ENCODE results near the gene TMED3. TPM values are rescaled to one million over a fixed set of nuclear protein-coding genes. Genes with fewer than 3 reads are reported as not detected.
A peak's percentile ranks its signal among the peaks of the same experiment; 100 is the strongest.

Gene TMED3
- 10 to 100 TPM; 37.2 to 38.9 TPM for total RNA-seq

GRCh38 chr15:79310985-79311900 is at the start of gene TMED3:
TMED3 (plus strand) TSS chr15:79311112; CDS start chr15:79311250, 138 bp downstream.
- H3K4me1 Mint-ChIP-seq (ENCODE audit: low read depth): peaks cover 27% of the 10 kb centered on the region
- ChIA-PET CTCF (interaction anchor here (0.5 to 2.7 kb wide), 9 partner anchors 9 to 285 kb away, joined by 3 to 9 read pairs (median 3); no protein-coding TSS in a partner anchor), POLR2A (interaction anchor here (0.6 to 0.7 kb wide), 2 partner anchors 10 to 833 kb away, joined by 4 read pairs; no protein-coding TSS in a partner anchor)
- H3K36me3 Mint-ChIP-seq (ENCODE audit: low read depth): peaks cover 36% of the 10 kb centered on the region
- ATAC-seq (peak; percentile 98), DNase-seq (peak; percentile 88)
- H3K27ac Mint-ChIP-seq: peak within 1 kb of the TSS; percentile 84
- peaks cover 28% of the 10 kb centered on the region for H3K27me3 Mint-ChIP-seq (ENCODE audit: low read depth)
- peak within 1 kb of the TSS; percentile 90 for H3K4me3 Mint-ChIP-seq
- H3K9me3 Mint-ChIP-seq (ENCODE audit: insufficient read depth): no peaks in the 10 kb centered on the region

- POLR2A ChIA-PET: no interaction called here
- Mint-ChIP-seq H3K4me1 (ENCODE audit: low read depth) (no peaks in the 10 kb centered on the region), H3K27me3 (ENCODE audit: low read depth) (peaks cover 7% of the 10 kb centered on the region), H3K4me3 (no peak overlapping the region), H3K36me3 (ENCODE audit: low read depth) (no peaks in the 10 kb centered on the region), H3K9me3 (ENCODE audit: insufficient read depth) (no peaks in the 10 kb centered on the region), H3K27ac (no peak overlapping the region)
- CTCF ChIA-PET: no interaction called here
- ATAC-seq (no peak), DNase-seq (no peak)
These were observed 49.1 kb upstream of the TMED3 start for GRCh38 chr15:79261836-79262235.

GRCh38 chr15:79265167-79265566 is 45.7 kb upstream of the TMED3 start:
- ChIA-PET POLR2A (no interaction called here), CTCF (no interaction called here)
- H3K4me3 Mint-ChIP-seq: no peak overlapping the region
- H3K27ac Mint-ChIP-seq: no peak overlapping the region
- no peaks in the 10 kb centered on the region for H3K36me3 Mint-ChIP-seq (ENCODE audit: low read depth)
- ATAC-seq (no peak), DNase-seq (no peak)
- H3K9me3 Mint-ChIP-seq (ENCODE audit: insufficient read depth): no peaks in the 10 kb centered on the region
- H3K4me1 Mint-ChIP-seq (ENCODE audit: low read depth): no peaks in the 10 kb centered on the region
- peaks cover 9% of the 10 kb centered on the region for H3K27me3 Mint-ChIP-seq (ENCODE audit: low read depth)

- H3K27ac Mint-ChIP-seq: no peak overlapping the region
- no peak overlapping the region for H3K4me3 Mint-ChIP-seq
- H3K9me3 Mint-ChIP-seq (ENCODE audit: insufficient read depth): no peaks in the 10 kb centered on the region
- no peaks in the 10 kb centered on the region for H3K4me1 Mint-ChIP-seq (ENCODE audit: low read depth)
- H3K27me3 Mint-ChIP-seq (ENCODE audit: low read depth): peaks cover 5% of the 10 kb centered on the region
- ChIA-PET POLR2A (no interaction called here), CTCF (no interaction called here)
- ATAC-seq (no peak), DNase-seq (no peak)
- no peaks in the 10 kb centered on the region for H3K36me3 Mint-ChIP-seq (ENCODE audit: low read depth)
These were observed 44.8 kb upstream of the TMED3 start for GRCh38 chr15:79265987-79266579.

GRCh38 chr15:79282371-79283251 is 28.3 kb upstream of the TMED3 start, which contains the start of gene ANKRD34C:
ANKRD34C (plus strand) TSS chr15:79282722; CDS start chr15:79293285, 10,563 bp downstream.
- no peak within 1 kb of the TSS for H3K4me3 Mint-ChIP-seq
- no peak within 1 kb of the TSS for H3K27ac Mint-ChIP-seq
- CTCF ChIA-PET: no interaction called here
- no peaks in the 10 kb centered on the region for H3K36me3 Mint-ChIP-seq (ENCODE audit: low read depth)
- no peaks in the 10 kb centered on the region for H3K9me3 Mint-ChIP-seq (ENCODE audit: insufficient read depth)
- H3K4me1 Mint-ChIP-seq (ENCODE audit: low read depth): no peaks in the 10 kb centered on the region
- POLR2A ChIA-PET: no interaction called here
- no peak for DNase-seq
- ATAC-seq: no peak
- peaks cover 47% of the 10 kb centered on the region for H3K27me3 Mint-ChIP-seq (ENCODE audit: low read depth)

GRCh38 chr15:79283252-79284048 is 27.5 kb upstream of the TMED3 start:
- H3K36me3 Mint-ChIP-seq (ENCODE audit: low read depth): no peaks in the 10 kb centered on the region

GRCh38 chr15:79290642-79291275 is 20.2 kb upstream of the TMED3 start:
- no peak for DNase-seq
- ChIA-PET CTCF (no interaction called here), POLR2A (no interaction called here)
- Mint-ChIP-seq H3K4me3 (no peak overlapping the region), H3K27me3 (ENCODE audit: low read depth) (peaks cover 9% of the 10 kb centered on the region), H3K36me3 (ENCODE audit: low read depth) (no peaks in the 10 kb centered on the region), H3K4me1 (ENCODE audit: low read depth) (peaks cover 4% of the 10 kb centered on the region), H3K27ac (no peak overlapping the region), H3K9me3 (ENCODE audit: insufficient read depth) (no peaks in the 10 kb centered on the region)
- ATAC-seq: no peak

More at GRCh38 chr15:79283252-79284048, 27.5 kb upstream of the TMED3 start:
- ATAC-seq (peak; percentile 79), DNase-seq (peak; percentile 54)
- no peak overlapping the region for H3K27ac Mint-ChIP-seq
- ChIA-PET CTCF (no interaction called here), POLR2A (no interaction called here)
- no peaks in the 10 kb centered on the region for H3K4me1 Mint-ChIP-seq (ENCODE audit: low read depth)
- peaks cover 44% of the 10 kb centered on the region for H3K27me3 Mint-ChIP-seq (ENCODE audit: low read depth)
- H3K9me3 Mint-ChIP-seq (ENCODE audit: insufficient read depth): no peaks in the 10 kb centered on the region
- no peak overlapping the region for H3K4me3 Mint-ChIP-seq

- ATAC-seq (no peak), DNase-seq (no peak)
- H3K27me3 Mint-ChIP-seq (ENCODE audit: low read depth): peaks cover 7% of the 10 kb centered on the region
- no peak overlapping the region for H3K27ac Mint-ChIP-seq
- CTCF ChIA-PET: no interaction called here
- POLR2A ChIA-PET: no interaction called here
- H3K4me1 Mint-ChIP-seq (ENCODE audit: low read depth): peaks cover 4% of the 10 kb centered on the region
- no peak overlapping the region for H3K4me3 Mint-ChIP-seq
- H3K9me3 Mint-ChIP-seq (ENCODE audit: insufficient read depth): no peaks in the 10 kb centered on the region
- no peaks in the 10 kb centered on the region for H3K36me3 Mint-ChIP-seq (ENCODE audit: low read depth)
These were observed 18.9 kb upstream of the TMED3 start for GRCh38 chr15:79292011-79292410.

- no peak for ATAC-seq
- ChIA-PET CTCF (no interaction called here), POLR2A (no interaction called here)
- H3K4me1 Mint-ChIP-seq (ENCODE audit: low read depth): peaks cover 4% of the 10 kb centered on the region
- no peak for DNase-seq
- no peaks in the 10 kb centered on the region for H3K9me3 Mint-ChIP-seq (ENCODE audit: insufficient read depth)
- H3K27me3 Mint-ChIP-seq (ENCODE audit: low read depth): peaks cover 14% of the 10 kb centered on the region
- H3K4me3 Mint-ChIP-seq: no peak overlapping the region
- no peak overlapping the region for H3K27ac Mint-ChIP-seq
- no peaks in the 10 kb centered on the region for H3K36me3 Mint-ChIP-seq (ENCODE audit: low read depth)
These were observed 16.8 kb upstream of the TMED3 start for GRCh38 chr15:79294075-79294474.

GRCh38 chr15:79296583-79296982 is 14.3 kb upstream of the TMED3 start:
- Mint-ChIP-seq H3K27me3 (ENCODE audit: low read depth) (peaks cover 25% of the 10 kb centered on the region), H3K36me3 (ENCODE audit: low read depth) (no peaks in the 10 kb centered on the region), H3K4me1 (ENCODE audit: low read depth) (no peaks in the 10 kb centered on the region), H3K4me3 (no peak overlapping the region), H3K27ac (no peak overlapping the region), H3K9me3 (ENCODE audit: insufficient read depth) (no peaks in the 10 kb centered on the region)
- ChIA-PET POLR2A (no interaction called here), CTCF (interaction anchor here (1.0 to 2.3 kb wide), 4 partner anchors 14 to 300 kb away, joined by 3 to 9 read pairs (median 4); partner anchors contain the start of gene TMED3)
- ATAC-seq (no peak), DNase-seq (no peak)
